Choroid plexus epithelial cell (primary cell): ENCODE measurements around the gene PCBP3.
"Not testable (repeated sequence)": the region's sequence is repeated elsewhere in the genome, so short reads cannot be mapped to it uniquely, and the experiment has no call there.

Experiments
- DNase-seq: peaks from one replicate; pipeline ENCODE4 v3.0.0-alpha.2; 2010; ENCODE audit warnings: low read depth
- H3K4me3 ChIP-seq: 2 replicates; pipeline ENCODE4 v1.5.1; 2011; ENCODE audit warnings: low read depth, mild to moderate bottlenecking, control low read depth, low read length, moderate library complexity
- CTCF ChIP-seq: conservative IDR thresholded peaks from 2 replicates; pipeline ENCODE4 v1.5.1; 2011; ENCODE audit warnings: low read depth, mild to moderate bottlenecking, control low read depth, inconsistent platforms, low read length, moderate library complexity

PCBP3 gene

GRCh38 chr21:45974073-45975019 lies 330.8 kb downstream of the PCBP3 start:
- peak overlapping the region; percentile 55 for H3K4me3 ChIP-seq
- DNase-seq, result peak; percentile 78
- TF ChIP-seq CTCF, result no peak

- TF ChIP-seq CTCF, result no peak
- H3K4me3 ChIP-seq, result no peak overlapping the region
- no peak for DNase-seq
These were observed 331.6 kb downstream of the PCBP3 start for GRCh38 chr21:45975020-45975666.

GRCh38 chr21:45975667-45976409 lies 332.3 kb downstream of the PCBP3 start:
- not testable (repeated sequence) for DNase-seq, H3K4me3 ChIP-seq

GRCh38 chr21:45976701-45977311 lies 333.3 kb downstream of the PCBP3 start:
- H3K4me3 ChIP-seq, result no peak overlapping the region
- no peak for DNase-seq
- TF ChIP-seq CTCF, result no peak

- no peak for DNase-seq
- H3K4me3 ChIP-seq, result no peak overlapping the region
- no peak for TF ChIP-seq CTCF
These were observed 333.9 kb downstream of the PCBP3 start for GRCh38 chr21:45977396-45977795.

GRCh38 chr21:45979141-45979631 lies 335.7 kb downstream of the PCBP3 start:
- no peak for TF ChIP-seq CTCF
- no peak overlapping the region for H3K4me3 ChIP-seq
- peak; percentile 44 for DNase-seq
